Right lobe of liver (tissue), 6 donors: Measurements from ENCODE around the gene C19orf18. TPM values are rescaled to one million over a fixed set of nuclear protein-coding genes. Genes with fewer than 3 reads are reported as not detected.

ENCODE experiments used
- ATAC-seq, 4 donors: fragments of 200-7000 bp; cut with Tn5 transposase; one replicate each; pipeline ENCODE4 v1.9.1; 2020; ENCODE audit warnings: mild to moderate bottlenecking in 4 of 4, moderate library complexity in 4 of 4
- DNase-seq, 3 donors: peaks; one replicate each; pipeline ENCODE4 v3.0.0-alpha.2; 2020
- H3K27ac ChIP-seq, 3 donors: fragments of 200-600 bp; one replicate each; pipeline ENCODE4 v1.8.0; 2022
- H3K27me3 ChIP-seq, 2 donors: fragments of 200-600 bp; one replicate each; pipeline ENCODE4 v1.8.0; 2022
- H3K36me3 ChIP-seq, 4 donors: fragments of 200-600 bp; sonication (generic) in 1 of 4; one replicate each; pipeline versions ENCODE4 v1.5.1 to v1.8.0; 2017 to 2022; ENCODE audit warnings: control low read depth in 1 of 4
- H3K4me1 ChIP-seq, 4 donors: fragments of 200-600 bp; sonication (generic) in 1 of 4; one replicate each; pipeline versions ENCODE4 v1.5.1 to v1.8.0; 2017 to 2022; ENCODE audit warnings: control low read depth in 1 of 4
- H3K4me3 ChIP-seq, 3 donors: fragments of 200-600 bp; one replicate each; pipeline ENCODE4 v1.8.0; 2022
- H3K9me3 ChIP-seq, 4 donors: fragments of 200-600 bp; sonication (generic) in 1 of 4; one replicate each; pipeline versions ENCODE4 v1.5.1 to v1.8.0; 2017 to 2022; ENCODE audit warnings: control low read depth in 1 of 4
- POLR2A ChIP-seq: fragments of 450-650 bp; IDR thresholded peaks from one replicate; pipeline ENCODE4 v1.6.1; 2017; ENCODE audit warnings: antibody characterized with exemption, mild to moderate bottlenecking
- WGBS: methylation state at CpG from one replicate; pipeline ENCODE4 v1.1.6; 2018; ENCODE audit warnings: low coverage, low lambda C conversion rate; ENCODE audit not compliant: insufficient coverage; ENCODE audit errors: missing lambda C conversion rate; 5-methylcytosine and 5-hydroxymethylcytosine counted together
- intact Hi-C, 2 donors: fragments of 100-400 bp; cut with DNase I; formaldehyde crosslinking; loops; one replicate each; pipeline versions ENCODE4 v1.11.2 to v1.14.1; 2022
- total RNA-seq, 6 experiments: library from RNA; depleted of rRNA in 2 of 6; stranded (reverse); fragments of >200 nt in 2 of 6; fragmentation: NEBNext Ultra II Directional in 3 of 6; extraction: Animal tissue kit (Norgen Biotek cat#: 25700) in 3 of 6; gene quantifications; one replicate each; pipeline versions ENCODE4 v1.1.0 to v1.2.4, GENCODE V29; 2016 to 2023
- TF ChIP-seq, protein P1 (sequence below), 4 donors: fragments of 200-600 bp in 3 of 4; fragments of 450-650 bp in 1 of 4; IDR thresholded peaks; one replicate each; pipeline versions ENCODE4 v1.5.1 to v1.8.0; 2016 to 2022; ENCODE audit warnings: antibody characterized with exemption in 4 of 4, mild to moderate bottlenecking in 2 of 4
- donor health status: DM: no; HTN: yes; CAD: no.
- donor health status: DM: no; HTN: no; CAD: no.
- donor health status: DM: no; HTN: no; CAD: no.
- donor health status: DM: no; HTN: yes; CAD: no.
- donor health status: DM: no; HTN: yes; CAD: no.

The C19orf18 gene
- total RNA-seq, 6 experiments from 2014 or later = 0.24 to 0.88 (median 0.39) TPM; not detected in 3

DNA sequence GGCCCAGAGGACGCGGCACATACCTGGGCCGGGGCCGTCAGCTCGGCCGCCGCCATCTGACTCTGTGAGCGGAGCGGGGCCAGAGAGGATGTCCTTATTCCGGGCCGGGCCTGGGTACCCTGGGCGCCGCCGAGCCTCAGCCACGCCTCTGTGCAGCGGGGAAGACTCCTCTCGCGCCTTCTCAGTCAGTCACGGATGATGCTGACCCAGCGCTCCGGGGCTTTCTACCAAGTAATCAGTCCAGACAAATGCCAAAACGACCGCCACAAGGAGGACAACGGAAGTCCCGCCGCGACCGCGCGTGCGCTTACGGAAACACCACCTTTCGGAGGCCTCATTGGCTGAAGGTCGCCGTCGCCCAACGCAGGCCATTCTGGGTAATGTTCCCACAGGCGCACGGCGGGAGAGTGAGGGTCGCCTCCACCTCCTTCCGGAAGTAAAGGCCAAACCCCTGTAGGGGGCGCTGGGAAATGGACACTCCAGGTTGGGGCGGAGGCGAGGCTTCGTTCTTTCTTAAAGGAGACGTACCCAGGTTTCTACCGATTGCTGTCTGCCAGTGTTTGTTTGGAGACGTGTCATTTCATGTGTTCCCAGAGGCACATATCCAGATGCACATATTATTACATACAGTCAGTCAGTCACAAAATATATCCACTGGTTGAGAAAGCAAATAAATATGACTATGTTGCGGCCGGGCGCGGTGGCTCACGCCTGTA, 26.8 kb downstream of the C19orf18 start, which contains the start of gene ZNF256:
Gene ZNF256, minus strand, starts transcription at position 288 of the 716 bp plus-strand sequence. Its CDS starts 232 bp downstream, at position 56.
- ATAC-seq (peak; percentile 97 to 99 (median 99)), DNase-seq (peak; percentile 91 to 95 (median 94))
- peak within 1 kb of the TSS in 1 of 3 donors; percentile 25 for H3K27ac ChIP-seq
- no peaks in the 10 kb centered on the region for H3K9me3 ChIP-seq
- TF ChIP-seq, protein P1, sequence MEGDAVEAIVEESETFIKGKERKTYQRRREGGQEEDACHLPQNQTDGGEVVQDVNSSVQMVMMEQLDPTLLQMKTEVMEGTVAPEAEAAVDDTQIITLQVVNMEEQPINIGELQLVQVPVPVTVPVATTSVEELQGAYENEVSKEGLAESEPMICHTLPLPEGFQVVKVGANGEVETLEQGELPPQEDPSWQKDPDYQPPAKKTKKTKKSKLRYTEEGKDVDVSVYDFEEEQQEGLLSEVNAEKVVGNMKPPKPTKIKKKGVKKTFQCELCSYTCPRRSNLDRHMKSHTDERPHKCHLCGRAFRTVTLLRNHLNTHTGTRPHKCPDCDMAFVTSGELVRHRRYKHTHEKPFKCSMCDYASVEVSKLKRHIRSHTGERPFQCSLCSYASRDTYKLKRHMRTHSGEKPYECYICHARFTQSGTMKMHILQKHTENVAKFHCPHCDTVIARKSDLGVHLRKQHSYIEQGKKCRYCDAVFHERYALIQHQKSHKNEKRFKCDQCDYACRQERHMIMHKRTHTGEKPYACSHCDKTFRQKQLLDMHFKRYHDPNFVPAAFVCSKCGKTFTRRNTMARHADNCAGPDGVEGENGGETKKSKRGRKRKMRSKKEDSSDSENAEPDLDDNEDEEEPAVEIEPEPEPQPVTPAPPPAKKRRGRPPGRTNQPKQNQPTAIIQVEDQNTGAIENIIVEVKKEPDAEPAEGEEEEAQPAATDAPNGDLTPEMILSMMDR (IDR thresholded peaks at IDR 0.05) = peak; percentile 55 to 70 (median 59)
- no peak for TF ChIP-seq POLR2A
- 20% methylated on average over 22 of the region's 54 CpGs for WGBS
- peaks cover 0 to 5% (median 0%) of the 10 kb centered on the region in 4 donors for H3K4me1 ChIP-seq
- H3K36me3 ChIP-seq = no peaks in the 10 kb centered on the region
- intact Hi-C loops = no loop called here
- no peaks in the 10 kb centered on the region for H3K27me3 ChIP-seq
- H3K4me3 ChIP-seq = peak within 1 kb of the TSS; percentile 84 to 92 (median 86)

DNA sequence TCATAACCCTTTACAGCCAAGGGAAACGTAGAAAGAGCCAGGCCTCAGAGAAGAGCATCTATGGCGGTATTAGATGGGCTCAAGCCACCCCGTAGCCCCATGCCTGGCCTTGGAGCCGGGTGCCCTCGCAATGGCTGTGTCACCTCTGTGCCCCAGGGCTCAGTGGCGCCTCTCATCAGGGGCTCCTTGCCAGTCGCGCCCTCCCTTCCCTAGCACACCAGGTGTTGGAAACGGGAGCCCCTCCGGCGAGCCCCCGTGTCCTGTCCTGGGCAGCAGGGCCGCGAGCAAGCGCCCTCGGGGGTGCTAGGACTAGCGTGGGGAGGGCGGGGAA, 27.3 kb downstream of the C19orf18 start:
- H3K4me1 ChIP-seq = peaks cover 0 to 5% (median 0%) of the 10 kb centered on the region in 4 donors
- H3K36me3 ChIP-seq = peaks cover 0 to 4% (median 1%) of the 10 kb centered on the region in 4 donors
- ATAC-seq (no peak), DNase-seq (no peak)
- WGBS = 7% methylated on average over 5 of the region's 18 CpGs
- no peak for TF ChIP-seq POLR2A
- TF ChIP-seq, protein P1 (IDR thresholded peaks at IDR 0.05) = no peak
- H3K27me3 ChIP-seq = no peaks in the 10 kb centered on the region
- H3K4me3 ChIP-seq = peak overlapping the region; percentile 84 to 92 (median 86)
- intact Hi-C loops = no loop called here
- H3K9me3 ChIP-seq = peaks cover 0 to 2% (median 0%) of the 10 kb centered on the region in 4 donors
- peak overlapping the region in 1 of 3 donors; percentile 25 for H3K27ac ChIP-seq

DNA sequence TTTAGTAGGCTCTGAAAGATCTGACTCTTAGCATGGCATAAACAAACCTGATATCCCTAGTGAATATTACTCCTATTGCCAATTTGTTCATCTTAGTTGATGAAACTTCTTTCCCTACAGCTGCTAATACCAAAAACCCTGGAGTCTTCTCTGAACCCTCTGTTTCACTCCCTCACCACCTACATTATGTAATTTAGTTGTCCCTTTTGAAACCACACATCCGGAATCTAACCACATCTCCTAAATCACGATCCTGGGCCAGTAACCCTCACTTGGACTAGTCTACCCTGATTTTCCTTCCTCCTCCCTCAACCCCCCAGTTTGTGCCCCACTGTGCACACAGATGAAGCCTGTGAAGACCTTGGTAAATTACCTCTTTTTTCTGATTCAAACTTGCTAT, 28.0 kb downstream of the C19orf18 start:
- no peak for ATAC-seq

DNA sequence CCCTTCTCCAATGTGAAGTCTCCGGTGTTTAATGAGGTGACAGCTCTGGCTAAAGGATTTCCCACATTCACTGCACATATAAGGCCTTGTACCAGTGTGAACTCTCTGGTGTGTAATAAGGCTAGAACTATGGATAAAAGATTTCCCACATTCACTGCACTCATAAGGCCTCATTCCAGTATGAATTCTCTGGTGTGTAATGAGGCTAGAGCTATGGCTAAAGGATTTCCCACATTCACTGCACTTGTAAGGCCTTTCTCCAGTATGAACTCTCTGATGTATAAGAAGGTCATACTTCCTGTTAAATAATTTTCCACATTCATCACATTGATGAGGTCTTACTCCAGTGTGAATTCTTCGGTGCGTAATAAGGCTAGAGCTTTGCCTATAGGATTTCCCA, 32.7 kb downstream of the C19orf18 start:
- H3K36me3 ChIP-seq = peaks cover 0 to 15% (median 4%) of the 10 kb centered on the region in 4 donors
- 97% methylated on average over 3 of the region's 3 CpGs for WGBS

More for the DNA sequence above, 28.0 kb downstream of the C19orf18 start:
- intact Hi-C loops = no loop called here
- DNase-seq = no peak
- no peak overlapping the region for H3K4me3 ChIP-seq
- H3K27ac ChIP-seq = no peak overlapping the region
- WGBS = 43% methylated on average over 2 of the region's 2 CpGs
- H3K9me3 ChIP-seq = peaks cover 0 to 6% (median 3%) of the 10 kb centered on the region in 4 donors
- H3K4me1 ChIP-seq = peaks cover 0 to 5% (median 0%) of the 10 kb centered on the region in 4 donors
- H3K36me3 ChIP-seq = peaks cover 0 to 10% (median 4%) of the 10 kb centered on the region in 4 donors
- no peak for TF ChIP-seq POLR2A
- TF ChIP-seq, protein P1 (IDR thresholded peaks at IDR 0.05) = no peak
- H3K27me3 ChIP-seq = no peaks in the 10 kb centered on the region

More for the DNA sequence above, 32.7 kb downstream of the C19orf18 start:
- Histone ChIP-seq H3K27me3 (no peaks in the 10 kb centered on the region), H3K4me1 (peaks cover 0 to 1% (median 0%) of the 10 kb centered on the region in 4 donors), H3K4me3 (no peak overlapping the region), H3K27ac (no peak overlapping the region), H3K9me3 (peaks cover 0 to 15% (median 4%) of the 10 kb centered on the region in 4 donors)
- intact Hi-C loops = no loop called here
- DNase-seq (no peak), ATAC-seq (no peak)
- TF ChIP-seq, protein P1 (IDR thresholded peaks at IDR 0.05) = no peak
- no peak for TF ChIP-seq POLR2A
